Brain microvascular endothelial cell (primary cell): Measurements from ENCODE around the gene FNBP1L.
A peak's percentile ranks its signal among the peaks of the same experiment; 100 is the strongest.

Experiments used
- DNase-seq: peaks from one replicate; pipeline ENCODE4 v3.0.0-alpha.2; 2020
- H3K27ac ChIP-seq: fragments of 250-450 bp; sonication (Bioruptor Pico); 2 replicates; pipeline ENCODE4 v1.5.1; 2020; ENCODE audit warnings: mild to moderate bottlenecking, moderate library complexity
- H3K27me3 ChIP-seq: fragments of 250-450 bp; sonication (Bioruptor Pico); replicated peaks from 2 replicates; pipeline ENCODE4 v1.5.1; 2020; ENCODE audit warnings: mild to moderate bottlenecking
- H3K36me3 ChIP-seq: fragments of 250-450 bp; sonication (Bioruptor Pico); replicated peaks from 2 replicates; pipeline ENCODE4 v1.5.1; 2020; ENCODE audit warnings: mild to moderate bottlenecking
- H3K4me3 ChIP-seq: 2 replicates; pipeline ENCODE4 v1.5.1; 2011; ENCODE audit warnings: low read depth, mild to moderate bottlenecking, control low read depth, low read length, moderate library complexity
- CTCF ChIP-seq: IDR thresholded peaks from 2 replicates; pipeline ENCODE4 v1.5.1; 2011; ENCODE audit warnings: low read depth, mild to moderate bottlenecking, moderate library complexity, low read length, control low read depth, inconsistent platforms; ENCODE audit errors: missing control alignments
- in situ Hi-C: cut with HindIII; loops from 2 replicates; pipeline ENCODE4 v1.10.0; 2017; ENCODE audit warnings: low sequenced_read_pairs, low pct_ligation_motif_present

FNBP1L gene

GRCh38 chr1:93447481-93448291 is at the start of gene FNBP1L:
TSS of gene FNBP1L (plus strand) at chr1:93448118. CDS start at chr1:93448282, 164 bp downstream.
- in situ Hi-C loops: no loop called here

GRCh38 chr1:93399781-93400180 is 48.1 kb upstream of the FNBP1L start:
- Histone ChIP-seq H3K27me3 (no peaks in the 10 kb centered on the region), H3K36me3 (no peaks in the 10 kb centered on the region), H3K27ac (no peak overlapping the region), H3K4me3 (no peak overlapping the region)
- no peak for DNase-seq
- TF ChIP-seq CTCF: no peak
- in situ Hi-C loops: no loop called here

More at GRCh38 chr1:93447481-93448291, at the start of gene FNBP1L:
- Histone ChIP-seq H3K4me3 (peak within 1 kb of the TSS; percentile 80), H3K27me3 (no peaks in the 10 kb centered on the region), H3K27ac (no peak within 1 kb of the TSS), H3K36me3 (no peaks in the 10 kb centered on the region)
- DNase-seq: peak; percentile 40
- no peak for TF ChIP-seq CTCF

- no peak for DNase-seq
- Histone ChIP-seq H3K27ac (no peak overlapping the region), H3K36me3 (no peaks in the 10 kb centered on the region), H3K4me3 (no peak overlapping the region), H3K27me3 (no peaks in the 10 kb centered on the region)
- in situ Hi-C loops: no loop called here
- TF ChIP-seq CTCF: no peak
Measured at GRCh38 chr1:93408203-93408602, 39.7 kb upstream of the FNBP1L start.

- Histone ChIP-seq H3K27ac (no peak overlapping the region), H3K4me3 (no peak overlapping the region), H3K36me3 (no peaks in the 10 kb centered on the region), H3K27me3 (no peaks in the 10 kb centered on the region)
- no peak for DNase-seq
- in situ Hi-C loops: no loop called here
- no peak for TF ChIP-seq CTCF
Measured at GRCh38 chr1:93411000-93411399, 36.9 kb upstream of the FNBP1L start.

GRCh38 chr1:93414749-93415148 is 33.2 kb upstream of the FNBP1L start:
- no peak for TF ChIP-seq CTCF
- DNase-seq: no peak
- H3K4me3 ChIP-seq: no peak overlapping the region
- H3K36me3 ChIP-seq: no peaks in the 10 kb centered on the region
- no peak overlapping the region for H3K27ac ChIP-seq
- H3K27me3 ChIP-seq: no peaks in the 10 kb centered on the region
- in situ Hi-C loops: no loop called here

GRCh38 chr1:93415296-93415695 is 32.6 kb upstream of the FNBP1L start:
- in situ Hi-C loops: no loop called here
- Histone ChIP-seq H3K36me3 (no peaks in the 10 kb centered on the region), H3K4me3 (no peak overlapping the region), H3K27me3 (no peaks in the 10 kb centered on the region), H3K27ac (no peak overlapping the region)
- no peak for DNase-seq
- no peak for TF ChIP-seq CTCF
